ENCODE results near the gene TMEM82. TPM values are rescaled to one million over a fixed set of nuclear protein-coding genes. Genes with fewer than 3 reads are reported as not detected.

The TMEM82 gene
- total RNA-seq, 1 donor from 2014 or later = not detected

DNA sequence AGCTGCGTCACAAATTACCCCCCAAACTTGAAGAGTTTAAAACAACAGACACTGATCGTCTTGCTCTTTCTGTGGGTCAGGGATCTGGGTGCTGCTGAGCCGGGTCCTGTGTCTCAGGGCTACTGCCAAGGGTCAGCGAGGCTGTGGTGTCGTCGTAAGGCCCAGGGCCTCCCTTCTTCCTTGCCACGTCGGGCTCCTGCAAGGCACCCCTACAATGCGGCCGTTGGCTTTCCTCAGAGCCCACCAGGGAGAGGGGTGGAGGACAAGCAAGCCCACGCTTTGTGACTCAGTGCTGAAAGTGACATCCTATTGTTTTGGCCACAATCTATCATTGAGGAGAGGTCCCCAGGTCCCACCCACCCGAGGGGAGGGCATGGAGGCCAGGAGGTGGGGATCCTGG is 8.6 kb downstream of the TMEM82 start:
- peaks cover 4% of the 10 kb centered on the region for H3K4me1 ChIP-seq
- H3K27ac ChIP-seq (replicated peaks) = no peak overlapping the region
- no peaks in the 10 kb centered on the region for H3K9me3 ChIP-seq (replicated peaks)
- intact Hi-C loops (cut with micrococcal nuclease) = no loop called here
- H3K36me3 ChIP-seq = no peaks in the 10 kb centered on the region
- DNase-seq = no peak
- no peaks in the 10 kb centered on the region for H3K27me3 ChIP-seq (ENCODE audit: low read depth)
- TF ChIP-seq CTCF (IDR thresholded peaks at IDR 0.05; ENCODE audit: borderline replicate concordance) = no peak
- no peak overlapping the region for H3K4me3 ChIP-seq

GRCh38 chr1:15751717-15752116 is 9.4 kb downstream of the TMEM82 start:
- H3K36me3 ChIP-seq = no peaks in the 10 kb centered on the region
- no peak for DNase-seq
- H3K9me3 ChIP-seq (replicated peaks) = no peaks in the 10 kb centered on the region
- H3K4me1 ChIP-seq = peaks cover 8% of the 10 kb centered on the region
- no peak overlapping the region for H3K27ac ChIP-seq (replicated peaks)
- TF ChIP-seq CTCF (IDR thresholded peaks at IDR 0.05; ENCODE audit: borderline replicate concordance) = no peak
- intact Hi-C loops (cut with micrococcal nuclease) = no loop called here
- no peaks in the 10 kb centered on the region for H3K27me3 ChIP-seq (ENCODE audit: low read depth)
- H3K4me3 ChIP-seq = no peak overlapping the region

GRCh38 chr1:15753776-15754175 is 11.5 kb downstream of the TMEM82 start:
- H3K4me3 ChIP-seq = no peak overlapping the region
- H3K27ac ChIP-seq (replicated peaks) = no peak overlapping the region
- peaks cover 17% of the 10 kb centered on the region for H3K27me3 ChIP-seq (ENCODE audit: low read depth)
- no peaks in the 10 kb centered on the region for H3K9me3 ChIP-seq (replicated peaks)
- DNase-seq = no peak
- peaks cover 23% of the 10 kb centered on the region for H3K4me1 ChIP-seq
- intact Hi-C loops (cut with micrococcal nuclease) = no loop called here
- TF ChIP-seq CTCF (IDR thresholded peaks at IDR 0.05; ENCODE audit: borderline replicate concordance) = no peak
- H3K36me3 ChIP-seq = no peaks in the 10 kb centered on the region

- Histone ChIP-seq H3K36me3 (no peaks in the 10 kb centered on the region), H3K4me3 (no peak overlapping the region), H3K4me1 (peaks cover 36% of the 10 kb centered on the region), H3K27ac (replicated peaks) (no peak overlapping the region), H3K27me3 (ENCODE audit: low read depth) (peaks cover 30% of the 10 kb centered on the region), H3K9me3 (replicated peaks) (no peaks in the 10 kb centered on the region)
- DNase-seq = no peak
- no peak for TF ChIP-seq CTCF (IDR thresholded peaks at IDR 0.05; ENCODE audit: borderline replicate concordance)
- intact Hi-C loops (cut with micrococcal nuclease) = no loop called here
Observed at GRCh38 chr1:15755021-15755645, 12.8 kb downstream of the TMEM82 start.

DNA sequence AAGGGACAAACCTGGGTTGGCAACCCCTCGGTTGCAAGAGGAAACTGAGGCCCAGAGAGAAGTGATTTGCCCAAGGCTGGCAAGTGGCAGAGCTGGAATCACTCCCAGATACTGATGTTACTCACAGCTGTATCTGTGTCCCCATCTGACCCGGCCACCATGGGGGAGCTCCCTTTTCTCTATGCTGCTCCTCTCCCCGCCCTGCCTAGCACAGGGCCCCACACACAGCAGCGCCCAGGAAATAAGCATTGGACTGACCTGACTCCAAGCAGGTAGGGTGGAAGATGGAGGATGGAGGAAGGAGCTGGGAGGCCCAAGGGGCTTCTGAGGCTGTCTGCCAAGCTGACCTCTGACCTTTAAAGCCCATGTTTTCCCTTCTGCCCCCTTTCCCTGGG is 13.3 kb downstream of the TMEM82 start:
- Histone ChIP-seq H3K36me3 (no peaks in the 10 kb centered on the region), H3K4me1 (peaks cover 42% of the 10 kb centered on the region), H3K4me3 (no peak overlapping the region), H3K27me3 (ENCODE audit: low read depth) (peaks cover 35% of the 10 kb centered on the region), H3K9me3 (replicated peaks) (no peaks in the 10 kb centered on the region), H3K27ac (replicated peaks) (no peak overlapping the region)
- intact Hi-C loops (cut with micrococcal nuclease) = no loop called here
- TF ChIP-seq CTCF (IDR thresholded peaks at IDR 0.05; ENCODE audit: borderline replicate concordance) = no peak
- DNase-seq = no peak
